GM12872 (cell line): Measurements from ENCODE around the gene SOX21.
A peak's percentile ranks its signal among the peaks of the same experiment; 100 is the strongest.

Experiments used
- CTCF ChIP-seq: IDR thresholded peaks from 3 replicates; pipeline ENCODE4 v1.5.1; 2011; ENCODE audit warnings: low read depth, mild to moderate bottlenecking, low read length, moderate library complexity; ENCODE audit not compliant: insufficient read depth

SOX21 gene

GRCh38 chr13:94667190-94667589 is 45.2 kb downstream of the SOX21 start:
- no peak for TF ChIP-seq CTCF

DNA sequence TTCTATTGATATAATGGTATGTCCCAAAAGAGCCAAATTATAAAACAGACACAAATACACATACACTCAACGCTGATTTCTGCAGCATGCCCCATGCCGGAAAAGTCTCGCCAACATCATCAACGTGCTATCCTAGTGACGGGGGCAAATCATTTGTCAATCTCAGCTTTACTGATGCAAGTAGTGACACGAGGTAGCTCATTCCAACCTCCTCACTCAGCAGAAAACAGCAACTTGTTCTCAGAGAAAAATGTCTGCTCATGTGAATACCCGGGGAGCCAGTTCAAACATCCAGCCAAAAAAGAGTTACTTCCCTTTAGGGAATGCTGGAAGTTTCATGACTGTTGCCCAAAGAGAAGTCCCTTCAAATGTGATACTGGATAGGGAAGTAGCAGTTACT is 46.3 kb downstream of the SOX21 start:
- no peak for TF ChIP-seq CTCF

DNA sequence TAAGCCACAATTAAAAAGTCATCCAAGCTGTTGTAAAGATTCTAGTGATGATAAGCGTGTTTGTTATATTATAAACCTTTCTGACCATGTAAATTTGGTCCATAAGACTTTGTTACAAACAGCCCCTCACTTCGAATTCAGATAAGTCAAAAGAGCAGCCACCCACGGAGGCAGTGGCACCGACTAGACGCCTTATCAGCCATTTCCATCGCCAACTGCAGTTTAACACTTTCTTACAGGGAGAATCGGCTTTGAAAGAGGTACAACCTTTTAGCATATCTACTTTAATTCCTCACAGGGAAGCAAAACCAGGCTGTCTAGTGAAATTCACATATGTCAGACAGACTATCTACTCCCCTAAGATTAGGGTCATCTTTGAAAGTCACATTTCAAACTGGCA is 47.5 kb downstream of the SOX21 start:
- no peak for TF ChIP-seq CTCF

DNA sequence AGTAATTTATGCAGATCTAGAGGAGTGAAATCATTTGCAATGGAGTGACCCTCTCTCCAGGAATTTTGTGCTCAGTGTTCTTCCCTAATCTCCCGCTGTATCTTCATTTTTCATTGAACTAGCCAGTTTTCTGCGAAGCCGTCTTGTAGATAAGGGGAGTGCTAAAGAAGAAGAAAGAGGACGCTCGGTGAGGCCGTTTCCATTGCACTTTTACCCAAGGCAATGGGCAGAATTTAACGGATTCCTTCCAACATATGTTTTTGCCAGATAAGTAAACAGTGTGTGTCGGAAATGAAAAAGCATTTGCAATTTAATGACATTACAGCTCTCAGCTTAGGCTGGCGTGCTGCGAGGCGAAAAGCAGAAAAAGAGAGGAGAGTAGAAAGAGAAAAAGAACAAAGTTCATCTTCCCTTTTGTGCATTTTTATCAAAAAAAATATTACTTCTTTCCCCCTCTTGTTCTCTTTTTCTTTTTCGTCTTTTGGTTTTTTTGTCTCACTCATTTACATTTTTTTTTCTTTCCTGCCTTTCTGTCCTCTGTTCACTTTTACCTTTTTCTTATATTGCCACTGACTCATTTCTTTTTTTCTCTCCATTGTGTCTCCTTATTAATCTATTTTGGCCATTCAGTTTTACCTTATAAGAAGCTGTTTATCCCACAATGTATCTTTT is 49.9 kb downstream of the SOX21 start:
- TF ChIP-seq CTCF: no peak

DNA sequence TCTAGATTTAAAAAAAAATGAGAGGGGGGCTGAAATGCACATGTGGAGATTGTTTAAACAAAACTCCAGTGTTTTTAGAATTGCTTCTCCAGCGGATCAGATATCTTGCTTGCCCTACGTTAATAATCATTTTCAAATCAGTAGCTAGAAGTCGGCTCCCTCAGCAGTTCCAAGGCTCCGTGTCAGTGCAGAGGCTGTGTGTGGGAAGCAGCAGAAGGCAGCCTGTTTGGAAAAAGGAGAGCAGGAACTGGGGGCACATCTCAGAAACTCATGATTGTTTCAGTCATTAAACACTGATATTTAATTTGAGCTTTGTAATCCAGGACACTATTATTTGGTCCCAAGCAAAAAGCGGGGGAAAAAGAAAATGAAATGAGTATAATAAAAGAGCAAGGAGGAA is 50.9 kb downstream of the SOX21 start:
- no peak for TF ChIP-seq CTCF

DNA sequence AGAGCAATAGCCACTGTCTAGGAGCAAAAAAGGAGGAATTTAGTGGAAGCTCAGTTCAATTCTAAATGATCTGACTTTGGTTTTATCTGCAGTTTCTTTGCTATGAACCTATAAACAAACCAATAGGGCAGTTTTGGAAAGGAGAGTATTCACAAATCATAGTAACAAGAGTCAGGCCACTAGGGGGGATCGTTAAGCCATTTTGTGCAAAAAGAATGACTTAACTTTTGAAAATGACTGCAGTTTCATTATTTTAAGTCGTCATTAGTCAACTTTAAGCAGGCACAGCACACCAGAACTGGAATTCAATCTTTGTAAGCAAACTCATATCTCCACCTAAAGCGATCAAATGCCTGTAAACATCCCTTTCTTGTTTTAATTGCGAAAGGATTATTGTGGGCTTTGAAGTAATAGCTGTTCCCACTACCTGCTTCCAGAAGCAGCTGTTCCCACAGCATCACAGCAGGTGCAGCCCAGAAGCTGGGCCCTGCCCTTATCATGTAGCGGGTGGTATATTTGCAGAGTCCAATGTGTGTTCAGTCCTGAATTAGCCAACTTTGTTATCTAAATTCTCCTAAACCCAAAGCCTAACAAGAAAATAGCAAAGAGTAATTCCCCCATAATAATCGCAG is 51.5 kb downstream of the SOX21 start:
- peak; percentile 48; the same call in 2 of the 3 replicates for TF ChIP-seq CTCF
